GM21423 (cell line): ENCODE data around the gene DYNLRB2.

ENCODE experiments used
- ATAC-seq: cut with Tn5 transposase; IDR thresholded peaks from one replicate; pipeline ENCODE4 v1.9.1; 2021; ENCODE audit warnings: mild to moderate bottlenecking, moderate library complexity; ENCODE audit not compliant: unreplicated experiment

The DYNLRB2 gene

GRCh38 chr16:80594756-80595155 is 54.0 kb downstream of the DYNLRB2 start:
- ATAC-seq: no peak

- no peak for ATAC-seq
These were observed 55.9 kb downstream of the DYNLRB2 start for GRCh38 chr16:80596507-80597207.

- no peak for ATAC-seq
These were observed 58.7 kb downstream of the DYNLRB2 start for GRCh38 chr16:80599466-80599865.
